HG03025 (cell line): ENCODE results near the gene NECAB2.

Source experiments
- ATAC-seq: cut with Tn5 transposase; IDR thresholded peaks from one replicate; pipeline ENCODE4 v1.9.1; 2021; ENCODE audit warnings: mild to moderate bottlenecking, moderate library complexity; ENCODE audit not compliant: unreplicated experiment, low FRiP score

The NECAB2 gene

DNA sequence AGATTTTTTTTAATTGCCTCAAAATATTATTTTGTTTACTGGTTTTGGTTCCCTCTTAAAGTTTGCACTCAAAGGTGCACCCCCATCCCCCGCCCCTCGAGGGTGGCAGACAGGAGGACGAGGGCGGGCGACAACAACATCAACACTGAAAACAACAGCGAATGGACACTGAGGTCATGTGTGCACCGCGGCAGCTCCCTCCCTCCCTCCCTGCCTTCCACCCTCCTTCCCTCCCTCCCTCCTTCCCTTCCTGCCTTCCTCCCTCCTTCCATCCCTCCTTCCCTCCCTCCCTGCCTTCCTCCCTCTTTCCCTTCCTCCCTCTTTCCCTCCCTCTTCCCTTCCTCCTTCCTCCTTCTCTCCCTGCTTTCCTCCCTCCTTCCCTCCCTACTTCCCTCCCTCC is 16.5 kb upstream of the NECAB2 start:
- ATAC-seq, result no peak

DNA sequence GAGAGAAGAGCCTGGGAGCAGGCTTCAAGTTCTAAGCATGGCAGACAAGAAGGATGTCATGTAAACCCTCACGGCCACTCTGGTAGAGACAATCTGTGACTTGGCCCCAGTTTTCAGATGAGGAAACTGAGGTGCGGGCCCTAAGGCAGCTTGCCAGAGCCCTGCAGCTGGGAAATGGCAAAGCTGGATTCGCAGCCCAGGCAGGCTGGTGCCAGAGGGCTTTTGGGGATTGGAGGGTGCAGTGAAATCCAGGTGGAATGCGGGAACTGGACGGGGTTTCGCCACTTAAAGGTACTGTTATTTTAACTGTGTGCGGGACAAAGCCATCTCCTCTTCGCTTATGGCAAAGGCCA is 15.5 kb upstream of the NECAB2 start:
- no peak for ATAC-seq

DNA sequence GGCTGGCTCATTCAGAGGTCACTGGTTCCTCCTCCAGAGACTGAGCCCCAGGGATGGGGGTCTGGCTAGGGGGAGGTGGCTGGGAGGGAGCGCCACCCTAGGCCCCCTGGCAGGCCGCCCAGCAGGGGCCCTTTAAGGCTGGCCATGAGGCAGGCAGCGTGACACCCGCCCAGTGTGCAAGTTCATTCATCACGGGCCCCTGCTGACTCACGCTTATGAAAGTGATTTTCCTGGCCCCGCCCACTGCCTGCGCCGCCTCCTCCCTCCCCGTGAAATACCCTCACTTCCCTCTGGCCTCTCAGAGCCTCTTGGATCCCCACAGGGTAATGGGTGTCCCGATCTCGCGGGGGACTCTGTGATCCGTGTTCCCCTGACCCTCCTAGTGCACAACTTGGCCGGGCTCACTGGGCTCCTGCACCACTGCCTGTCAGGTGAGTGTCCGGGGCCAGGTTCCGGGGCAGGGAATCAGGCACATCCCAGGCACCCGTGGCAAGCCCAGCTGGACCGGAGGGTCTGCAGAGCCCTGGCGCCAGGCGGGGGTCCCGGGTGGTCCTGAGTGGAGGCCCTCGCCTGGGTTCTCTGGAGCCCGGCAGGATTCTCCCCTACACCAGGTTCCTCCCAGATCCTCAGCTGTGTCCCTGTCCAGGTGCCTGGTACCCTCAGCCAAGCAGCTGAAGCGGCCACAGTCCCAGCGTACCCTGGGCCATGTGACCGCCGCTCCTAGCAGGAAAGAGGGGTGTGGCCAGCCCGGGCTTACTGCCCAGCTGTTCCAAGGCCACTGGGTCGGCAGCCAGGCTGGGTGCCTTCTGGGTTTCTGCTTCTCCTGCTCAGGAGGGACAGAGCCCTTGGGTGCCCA is 14.9 kb upstream of the NECAB2 start, which contains the start of gene OSGIN1:
Gene OSGIN1, plus strand, starts transcription at position 301 of the 856 bp plus-strand sequence. CDS start 4,432 bp downstream, outside the sequence.
- ATAC-seq, result peak; percentile 45

DNA sequence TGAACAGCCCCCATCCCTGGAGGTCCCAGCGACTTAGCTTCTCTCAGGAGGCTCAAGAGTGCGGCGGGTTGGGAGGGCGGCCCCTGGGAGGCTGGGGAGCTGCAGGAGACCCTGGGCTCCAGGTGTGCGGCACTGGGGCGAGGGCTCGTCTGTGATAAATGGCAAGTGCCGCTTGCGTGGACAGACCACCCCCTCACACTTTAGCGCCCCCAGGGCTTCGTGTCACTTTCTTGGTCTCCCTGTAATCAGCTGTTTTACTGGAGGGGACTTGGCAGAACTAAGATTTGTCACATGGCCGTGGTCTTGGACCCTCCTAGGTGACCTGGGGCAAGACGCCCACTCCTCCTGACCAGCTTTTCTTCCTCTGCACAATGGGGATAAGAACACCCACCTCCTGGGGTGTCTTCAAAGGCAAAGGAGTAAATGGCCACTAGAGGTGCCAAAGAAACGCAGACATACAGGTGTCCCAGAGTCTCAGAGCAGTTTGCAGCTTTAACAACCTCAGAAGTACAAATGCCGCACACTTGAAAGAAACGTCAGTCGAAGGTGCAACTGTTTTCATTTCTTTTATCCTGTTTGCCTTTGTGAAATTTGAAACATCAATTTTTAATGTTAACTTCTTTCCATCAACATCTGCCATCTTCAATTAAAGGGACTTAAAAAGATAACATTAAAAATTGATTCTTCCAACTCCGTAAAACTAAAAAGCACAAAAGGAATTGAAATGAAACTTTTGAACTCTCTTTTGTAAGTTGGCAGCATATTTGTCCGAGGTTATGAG is 14.1 kb upstream of the NECAB2 start:
- ATAC-seq, result no peak

DNA sequence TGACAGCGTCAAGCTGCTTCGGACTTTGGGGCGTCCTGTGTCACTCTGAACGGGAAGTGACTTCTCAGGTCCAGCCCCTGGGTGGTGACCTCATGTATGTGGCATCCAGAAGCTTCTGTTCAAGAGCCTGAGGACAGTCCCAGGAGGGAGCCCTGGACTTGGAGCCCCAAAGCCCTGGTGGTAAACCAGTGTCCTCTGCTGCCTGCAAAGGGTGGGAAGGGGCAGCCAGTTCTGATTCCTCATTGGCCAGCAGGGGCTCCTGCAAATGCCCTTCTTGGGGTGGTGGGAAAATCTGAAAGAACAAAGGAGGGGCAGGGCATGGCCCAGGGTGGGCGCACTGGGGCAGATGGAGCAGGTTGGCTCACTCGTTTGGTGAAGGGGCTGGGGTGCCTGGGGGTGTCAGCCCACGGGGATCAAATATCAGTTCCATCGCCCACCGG is 13.4 kb upstream of the NECAB2 start:
- ATAC-seq, result no peak

DNA sequence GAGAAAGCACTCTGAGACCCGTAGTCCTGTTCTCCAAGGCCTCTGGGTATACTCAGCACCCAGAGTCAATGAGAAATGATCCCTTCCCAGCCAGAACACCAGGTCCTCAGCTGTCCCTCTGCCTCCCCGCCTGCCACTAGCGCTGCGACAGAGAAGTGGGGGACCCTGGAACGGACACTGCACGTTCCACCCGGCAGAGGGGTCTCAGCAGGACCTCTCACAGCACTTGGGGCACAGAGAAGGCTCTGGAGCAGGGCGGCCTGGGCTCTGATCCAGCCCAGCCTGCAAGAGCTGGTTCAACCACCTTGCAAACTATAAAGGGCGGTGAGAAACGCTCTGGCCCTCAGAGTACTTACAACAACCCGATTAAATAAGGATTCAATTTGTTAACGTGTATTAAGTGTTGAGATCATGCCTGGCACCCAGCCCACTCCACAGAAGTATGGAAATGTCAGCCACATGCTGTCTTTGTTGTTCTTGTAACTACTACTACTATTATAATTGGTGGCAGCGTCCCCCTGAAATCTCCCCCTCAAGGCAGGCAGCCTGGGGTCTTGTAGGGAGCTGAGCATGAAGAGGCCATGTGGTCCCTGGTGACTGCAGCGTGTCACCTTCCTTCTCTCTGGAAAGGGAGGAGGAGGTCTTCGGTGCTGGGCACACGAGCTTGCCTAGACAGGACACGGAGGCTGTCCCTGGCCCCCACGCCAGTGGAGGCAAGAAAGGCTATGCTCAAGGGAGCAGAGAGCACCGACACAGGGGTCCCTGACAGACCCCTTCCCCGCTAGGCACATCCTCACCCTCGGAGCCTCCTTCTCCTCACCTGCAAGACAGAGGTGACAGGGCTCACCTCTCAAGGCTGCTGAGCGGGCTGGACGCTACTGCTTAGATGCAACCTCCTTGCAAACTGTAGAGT is 12.6 kb upstream of the NECAB2 start:
- ATAC-seq, result no peak

DNA sequence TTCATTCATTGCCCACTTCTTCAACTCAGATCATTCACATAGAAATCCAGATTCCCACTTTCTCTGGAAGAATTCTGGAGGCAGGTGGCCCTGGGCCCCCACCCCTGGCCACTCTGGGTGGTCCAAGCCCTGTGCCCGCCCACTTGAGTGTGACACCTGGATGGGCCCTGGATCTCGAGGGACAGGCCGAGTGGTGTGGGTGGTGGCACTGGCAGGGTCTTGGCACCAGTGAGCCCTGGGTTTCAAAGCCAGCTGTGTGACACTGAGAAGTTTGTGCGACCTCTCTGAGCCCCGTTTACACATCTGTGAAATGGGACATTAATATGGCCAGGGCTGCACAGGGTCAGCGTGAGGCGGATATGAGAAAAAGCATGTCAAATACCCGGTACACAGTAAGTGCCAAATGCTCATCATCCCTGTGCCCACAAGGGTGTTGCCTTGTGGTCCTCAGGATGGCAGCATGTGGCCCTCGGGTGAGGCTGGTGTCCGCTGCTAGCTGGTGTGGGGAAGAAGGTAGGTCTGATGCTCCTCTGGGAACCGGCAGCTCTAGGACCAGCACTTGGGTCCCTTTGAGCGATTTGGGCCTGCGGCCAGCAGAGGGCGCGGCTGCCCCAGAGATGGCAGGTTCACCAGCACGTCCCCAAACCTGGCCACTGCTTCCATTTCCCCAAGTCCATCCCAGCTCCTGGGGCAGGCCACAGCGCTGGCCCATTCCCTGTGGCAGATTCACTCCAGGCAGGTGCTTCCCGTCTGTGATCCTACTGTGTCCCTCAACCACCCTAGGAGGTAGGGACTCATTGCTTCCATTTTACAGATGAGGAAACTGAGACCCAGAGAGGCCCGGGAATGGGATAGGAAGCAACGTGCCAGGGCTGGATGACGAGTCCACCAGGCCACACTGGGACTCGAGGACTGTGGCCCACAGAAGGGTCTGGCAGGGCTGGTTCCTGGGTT is 11.4 kb upstream of the NECAB2 start:
- peak; percentile 56 for ATAC-seq

DNA sequence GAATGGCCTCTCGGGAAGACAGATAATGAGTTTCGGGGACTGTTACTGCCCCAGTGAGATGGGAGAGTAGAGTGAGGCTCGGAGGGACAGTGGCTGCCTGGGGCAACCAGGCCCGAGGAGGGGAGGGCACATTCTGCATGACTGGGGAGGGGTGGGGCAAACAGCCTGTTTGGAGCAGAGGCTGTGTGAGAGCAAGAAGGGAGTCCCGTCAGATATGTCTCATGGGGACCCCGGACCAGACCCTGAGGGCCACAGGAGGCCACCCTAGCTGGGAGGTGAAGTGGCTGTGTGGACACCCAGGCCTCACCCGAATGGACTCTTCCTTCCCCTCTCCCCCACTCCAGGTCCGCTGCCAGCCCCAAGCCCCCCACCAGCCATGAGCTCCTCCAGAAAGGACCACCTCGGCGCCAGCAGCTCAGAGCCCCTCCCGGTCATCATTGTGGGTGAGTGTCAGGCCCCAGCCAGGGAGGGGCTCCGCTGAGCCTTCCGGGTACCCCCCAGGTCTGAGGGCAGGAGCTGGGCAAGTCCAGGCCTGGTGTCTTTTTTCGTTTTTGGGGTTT is 10.7 kb upstream of the NECAB2 start:
- no peak for ATAC-seq

DNA sequence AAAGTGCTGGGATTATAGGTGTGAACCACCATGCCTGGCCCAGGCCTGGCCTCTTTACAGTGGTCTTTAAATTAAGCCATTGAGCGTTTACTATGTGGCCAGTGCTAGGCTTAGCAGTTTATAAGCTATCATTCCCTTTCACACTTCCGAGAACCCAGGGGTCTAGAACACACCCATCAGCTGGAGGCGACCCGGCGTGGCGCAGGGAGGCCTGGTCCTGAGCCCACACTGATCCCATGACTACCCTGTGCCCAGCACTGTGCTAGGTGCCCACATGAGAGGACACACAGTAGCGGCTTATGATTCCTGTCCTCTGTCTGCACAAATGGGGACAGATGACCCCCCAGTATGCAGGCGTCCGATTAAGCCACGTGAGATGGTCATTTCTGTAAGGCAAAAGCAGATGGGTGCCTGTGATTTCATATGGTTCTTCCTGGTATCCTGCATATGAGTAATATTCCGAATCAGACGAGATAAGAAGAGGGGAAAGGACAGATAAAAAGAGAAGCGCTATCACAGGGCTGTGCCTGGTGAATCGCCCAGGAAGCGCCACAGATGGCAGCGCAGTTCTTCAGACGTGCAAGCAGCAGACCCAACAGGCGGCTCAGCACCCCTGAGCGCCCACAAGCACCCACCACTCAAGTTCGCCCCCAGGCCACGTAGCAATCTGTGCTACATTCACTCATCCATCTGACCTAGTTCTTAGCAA is 9.8 kb upstream of the NECAB2 start:
- ATAC-seq, result no peak

DNA sequence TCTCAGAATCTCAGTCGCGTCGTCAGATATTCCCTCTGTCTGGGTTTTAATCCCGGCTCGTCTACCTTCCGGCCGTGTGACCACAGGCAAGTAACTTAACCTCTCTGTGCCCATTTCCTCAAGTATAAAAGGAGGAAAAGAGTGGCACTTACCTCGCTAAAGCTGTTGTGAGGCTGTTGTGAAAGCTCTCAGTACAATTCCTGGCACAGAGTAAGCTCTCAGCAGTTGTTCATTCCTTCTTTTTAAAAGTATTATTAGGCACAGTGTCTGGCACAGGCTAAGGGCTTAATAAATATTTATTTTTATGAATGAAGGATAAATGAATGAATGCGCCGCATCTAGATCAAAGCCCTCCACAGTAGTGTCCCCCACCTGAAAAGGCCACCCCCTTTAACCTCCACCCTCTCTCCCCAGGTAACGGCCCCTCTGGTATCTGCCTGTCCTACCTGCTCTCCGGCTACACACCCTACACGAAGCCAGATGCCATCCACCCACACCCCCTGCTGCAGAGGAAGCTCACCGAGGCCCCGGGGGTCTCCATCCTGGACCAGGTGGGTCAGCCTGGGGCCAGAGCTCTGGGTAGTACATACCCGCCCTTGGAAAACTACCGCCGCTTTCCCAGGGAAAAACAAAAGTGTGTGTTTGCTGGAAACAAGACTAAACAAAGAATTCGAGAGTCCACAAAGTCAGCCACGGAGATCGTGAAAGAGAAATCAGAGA is 9.0 kb upstream of the NECAB2 start:
- no peak for ATAC-seq

DNA sequence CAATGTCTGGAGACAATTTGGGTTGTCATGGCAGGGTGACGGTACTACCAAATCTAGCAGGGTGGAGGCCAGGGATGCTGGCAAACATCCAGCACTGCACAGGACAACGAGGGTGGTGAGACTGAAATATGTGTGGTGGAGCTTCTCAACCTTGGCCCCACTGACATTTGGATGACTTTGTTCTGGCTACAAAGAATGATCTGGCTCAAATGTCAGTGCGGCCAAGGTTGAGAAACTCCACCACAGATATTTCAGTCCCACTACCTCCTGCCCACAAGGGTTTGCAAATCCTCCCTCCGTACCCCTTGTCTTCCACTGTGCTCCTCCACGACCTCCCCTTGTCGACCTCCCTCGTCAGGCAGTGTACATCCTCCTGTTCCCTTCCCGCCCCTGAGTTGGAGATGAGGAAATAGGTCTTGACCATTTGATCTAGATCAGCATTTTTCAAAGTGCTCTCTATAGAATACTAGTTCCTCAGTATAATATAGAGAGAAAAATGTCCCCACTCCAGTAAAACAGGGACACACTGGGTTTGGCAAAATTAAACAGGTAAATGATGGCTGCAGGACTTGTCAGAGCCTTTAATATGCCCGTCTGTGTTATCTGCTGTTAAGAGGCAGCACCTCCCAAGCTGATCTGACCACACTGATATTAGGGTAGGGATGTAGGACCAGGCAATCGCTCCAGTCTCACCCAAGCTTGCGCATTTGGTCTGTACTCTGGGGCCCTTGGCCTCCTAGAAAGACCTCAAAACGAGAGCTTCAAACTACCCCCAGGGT is 8.2 kb upstream of the NECAB2 start:
- ATAC-seq, result no peak

DNA sequence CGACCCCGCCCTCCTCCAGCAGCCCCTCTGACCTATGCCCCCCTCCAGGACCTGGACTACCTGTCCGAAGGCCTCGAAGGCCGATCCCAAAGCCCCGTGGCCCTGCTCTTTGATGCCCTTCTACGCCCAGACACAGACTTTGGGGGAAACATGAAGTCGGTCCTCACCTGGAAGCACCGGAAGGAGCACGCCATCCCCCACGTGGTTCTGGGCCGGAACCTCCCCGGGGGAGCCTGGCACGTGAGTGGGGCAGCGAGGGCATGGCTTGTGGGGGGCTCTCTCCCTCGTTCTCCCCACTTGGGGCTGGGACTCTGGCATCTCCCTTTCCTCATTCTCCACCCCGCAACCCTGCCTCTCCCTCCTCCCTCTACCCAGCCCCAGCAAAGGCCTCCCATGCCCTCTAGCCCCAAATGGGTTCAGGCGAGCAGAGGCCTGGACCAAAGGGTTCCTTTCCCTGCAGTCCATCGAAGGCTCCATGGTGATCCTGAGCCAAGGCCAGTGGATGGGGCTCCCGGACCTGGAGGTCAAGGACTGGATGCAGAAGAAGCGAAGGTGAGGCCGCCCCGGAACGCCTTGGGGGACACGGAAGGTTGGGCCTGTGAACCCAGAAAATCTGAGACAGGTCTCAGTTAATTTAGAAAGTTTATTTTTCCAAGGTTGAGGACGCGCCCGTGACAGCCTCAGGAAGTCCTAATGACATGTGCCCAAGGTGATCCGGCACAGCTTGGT is 7.4 kb upstream of the NECAB2 start:
- no peak for ATAC-seq

DNA sequence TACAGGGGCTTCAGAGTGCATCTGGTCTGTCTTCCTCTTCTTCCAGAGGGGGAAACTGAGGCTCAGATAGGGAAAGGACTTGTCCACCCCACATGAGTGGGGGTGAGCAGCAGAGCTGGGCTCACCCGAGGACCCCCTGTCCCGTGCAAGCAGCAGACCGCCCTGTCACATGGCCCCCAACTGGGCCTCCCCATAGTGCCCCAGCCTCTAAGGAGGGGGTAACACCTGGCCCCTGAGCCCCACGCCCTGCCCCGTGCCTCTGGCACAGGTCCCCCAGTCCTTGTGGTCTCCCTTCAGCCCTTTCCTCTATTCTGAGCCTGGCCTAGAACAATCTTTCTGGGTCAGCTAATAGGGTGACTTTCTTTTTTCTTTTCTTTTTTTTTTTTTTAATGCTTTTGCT is 6.5 kb upstream of the NECAB2 start:
- ATAC-seq, result no peak

DNA sequence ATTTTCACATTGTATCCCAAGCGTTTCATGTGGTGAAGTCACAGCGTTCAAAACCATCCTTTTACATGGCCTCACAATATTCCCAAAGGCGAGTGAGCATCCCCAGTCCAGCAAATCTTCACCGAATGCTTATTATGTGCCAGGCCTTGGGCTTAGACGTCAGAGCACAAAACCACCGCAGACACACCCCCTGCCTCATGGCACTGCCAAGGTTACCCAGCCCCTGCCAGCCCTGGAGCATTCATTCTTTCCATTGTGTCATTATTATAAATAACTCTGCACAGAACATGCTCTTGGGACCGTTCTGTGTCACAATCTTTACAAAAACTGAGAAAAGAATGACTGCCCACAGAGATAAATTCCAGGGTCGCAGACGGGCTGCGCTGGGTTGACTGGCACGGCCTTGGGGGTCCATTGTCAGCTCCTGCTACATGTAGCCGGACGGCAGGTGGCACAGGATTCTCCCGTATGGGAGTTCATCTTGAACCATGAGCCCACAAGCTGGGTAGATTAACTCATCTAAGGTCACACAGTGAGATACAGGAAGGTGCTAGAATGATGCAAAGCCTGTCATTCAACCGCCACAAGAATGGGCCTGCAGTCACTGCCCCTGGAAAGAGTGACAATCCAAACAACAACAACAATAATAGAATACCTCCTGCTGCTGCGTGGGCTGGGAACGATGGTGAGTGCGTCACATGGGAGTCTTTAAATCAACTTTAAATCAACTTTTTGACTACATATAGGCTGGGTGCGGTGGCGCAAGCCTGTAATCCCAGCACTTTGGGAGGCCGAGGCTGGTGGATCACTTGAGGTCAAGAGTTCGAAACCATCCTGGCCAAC is 4.5 kb upstream of the NECAB2 start:
- no peak for ATAC-seq

DNA sequence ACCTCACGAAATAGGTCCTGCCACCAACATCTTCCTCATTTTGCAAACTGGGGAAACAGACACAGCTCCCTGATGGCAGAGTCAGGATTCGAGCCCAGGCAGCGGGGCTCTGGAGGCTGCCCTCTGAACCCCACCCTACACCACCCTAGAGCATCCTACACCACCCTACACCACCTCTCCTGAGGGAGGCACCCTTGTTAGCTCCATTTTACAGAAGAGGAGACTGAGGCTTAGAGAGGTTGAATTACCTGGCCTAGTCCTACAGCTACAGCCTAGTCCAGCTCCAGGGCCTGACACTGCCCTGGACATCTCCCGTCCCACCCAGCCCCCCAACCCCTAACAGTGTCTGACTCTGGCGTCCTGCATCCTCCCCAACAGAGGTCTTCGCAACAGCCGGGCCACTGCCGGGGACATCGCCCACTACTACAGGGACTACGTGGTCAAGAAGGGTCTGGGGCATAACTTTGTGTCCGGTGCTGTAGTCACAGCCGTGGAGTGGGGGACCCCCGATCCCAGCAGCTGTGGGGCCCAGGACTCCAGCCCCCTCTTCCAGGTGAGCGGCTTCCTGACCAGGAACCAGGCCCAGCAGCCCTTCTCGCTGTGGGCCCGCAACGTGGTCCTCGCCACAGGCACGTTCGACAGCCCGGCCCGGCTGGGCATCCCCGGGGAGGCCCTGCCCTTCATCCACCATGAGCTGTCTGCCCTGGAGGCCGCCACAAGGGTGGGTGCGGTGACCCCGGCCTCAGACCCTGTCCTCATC is 3.2 kb upstream of the NECAB2 start:
- no peak for ATAC-seq
